Forelimb muscle (tissue), 1 donor: ENCODE results near the gene MDGA2. TPM values are rescaled to one million over a fixed set of nuclear protein-coding genes. Genes with fewer than 3 reads are reported as not detected.
A peak's percentile ranks its signal among the peaks of the same experiment; 100 is the strongest.
"Not testable (repeated sequence)": the region's sequence is repeated elsewhere in the genome, so short reads cannot be mapped to it uniquely, and the experiment has no call there.

Experiments
- DNase-seq: peaks from one replicate; pipeline ENCODE4 v3.0.0-alpha.2; 2013; ENCODE audit warnings: low read depth
- polyA plus RNA-seq: library from polyadenylated mRNA; unstranded; fragments of 120-200 nt; gene quantifications from one replicate; pipeline ENCODE4 v1.2.1, GENCODE V29; 2013; ENCODE audit not compliant: insufficient read length

Gene MDGA2
- polyA plus RNA-seq, 1 donor, result 0.11 TPM

- not testable (repeated sequence) for DNase-seq
Observed at GRCh38 chr14:47242579-47242978, 432.8 kb downstream of the MDGA2 start.

GRCh38 chr14:47240748-47241437 lies 434.5 kb downstream of the MDGA2 start:
- no peak for DNase-seq

- no peak for DNase-seq
Observed at GRCh38 chr14:47235619-47236018, 439.8 kb downstream of the MDGA2 start.

GRCh38 chr14:47226877-47227520 lies 448.4 kb downstream of the MDGA2 start:
- DNase-seq, result no peak

- DNase-seq, result no peak
Observed at GRCh38 chr14:47223656-47224055, 451.7 kb downstream of the MDGA2 start.

GRCh38 chr14:47220096-47220495 lies 455.3 kb downstream of the MDGA2 start:
- DNase-seq, result no peak

- DNase-seq, result no peak
Observed at GRCh38 chr14:47211263-47211662, 464.1 kb downstream of the MDGA2 start.

GRCh38 chr14:47210099-47210498 lies 465.3 kb downstream of the MDGA2 start:
- no peak for DNase-seq

GRCh38 chr14:47208434-47208833 lies 467.0 kb downstream of the MDGA2 start:
- no peak for DNase-seq

- no peak for DNase-seq
Observed at GRCh38 chr14:47207617-47208016, 467.8 kb downstream of the MDGA2 start.

- DNase-seq, result no peak
Observed at GRCh38 chr14:47200740-47201139, 474.7 kb downstream of the MDGA2 start.

GRCh38 chr14:47195582-47195981 lies 479.8 kb downstream of the MDGA2 start:
- DNase-seq, result no peak

- no peak for DNase-seq
Observed at GRCh38 chr14:47194055-47194454, 481.4 kb downstream of the MDGA2 start.

- not testable (repeated sequence) for DNase-seq
Observed at GRCh38 chr14:47192203-47192602, 483.2 kb downstream of the MDGA2 start.

- DNase-seq, result no peak
Observed at GRCh38 chr14:47191700-47192099, 483.7 kb downstream of the MDGA2 start.

- no peak for DNase-seq
Observed at GRCh38 chr14:47189911-47190484, 485.4 kb downstream of the MDGA2 start.

- DNase-seq, result peak; percentile 1
Observed at GRCh38 chr14:47186486-47186885, 488.9 kb downstream of the MDGA2 start.

GRCh38 chr14:47179906-47180305 lies 495.5 kb downstream of the MDGA2 start:
- no peak for DNase-seq

- DNase-seq, result not testable (repeated sequence)
Observed at GRCh38 chr14:47171896-47172295, 503.5 kb downstream of the MDGA2 start.

GRCh38 chr14:47167402-47167801 lies 508.0 kb downstream of the MDGA2 start:
- DNase-seq, result no peak

- no peak for DNase-seq
Observed at GRCh38 chr14:47155395-47155794, 520.0 kb downstream of the MDGA2 start.

GRCh38 chr14:47154276-47154797 lies 521.1 kb downstream of the MDGA2 start:
- DNase-seq, result no peak

- no peak for DNase-seq
Observed at GRCh38 chr14:47153746-47154145, 521.7 kb downstream of the MDGA2 start.
